IMR-90 (cell line): ENCODE results near the gene STAMBPL1. TPM values are rescaled to one million over a fixed set of nuclear protein-coding genes. Genes with fewer than 3 reads are reported as not detected.

Source experiments
- ATAC-seq: fragments of 200-7000 bp; cut with Tn5 transposase; 2 replicates; pipeline ENCODE4 v1.9.1; 2020; ENCODE audit warnings: low read depth, mild to moderate bottlenecking, moderate library complexity
- BruUV-seq: library from RNA; stranded (reverse); fragments of 400-500 nt; replicated peaks from 2 replicates; lab custom pipeline; 2021; lab: Mats Ljungman, UMichigan
- CTCF ChIA-PET: fragments of 300-600 bp; formaldehyde crosslinking; extraction: SDS; loops from one replicate; lab custom pipeline; 2021; ENCODE audit warnings: antibody characterized with exemption; lab: Yijun Ruan, JAX
- POLR2A ChIA-PET: fragments of 300-600 bp; sonication (Branson Sonifier 250); formaldehyde crosslinking; loops from one replicate; lab custom pipeline; 2022; ENCODE audit warnings: antibody characterized with exemption; ENCODE audit not compliant: unreplicated experiment; lab: Charles Lee
- DNase-seq: peaks from one replicate; pipeline ENCODE4 v3.0.0; 2013
- H2AFZ ChIP-seq: replicated peaks from 2 replicates; pipeline ENCODE3; 2013; ENCODE audit warnings: low read length, mild to moderate bottlenecking; ENCODE audit not compliant: poor library complexity
- H2AK5ac ChIP-seq: 2 replicates; pipeline ENCODE4 v1.6.1; 2013; ENCODE audit warnings: low read depth, low read length, inconsistent platforms
- H2AK9ac ChIP-seq: replicated peaks from 2 replicates; pipeline ENCODE3; 2013; ENCODE audit warnings: mild to moderate bottlenecking, low read depth, low read length, moderate library complexity; ENCODE audit not compliant: poor library complexity
- H2BK120ac ChIP-seq: 2 replicates; pipeline ENCODE4 v1.6.1; 2013; ENCODE audit warnings: low read depth, low read length, inconsistent platforms
- H2BK15ac ChIP-seq: 3 replicates; pipeline ENCODE4 v1.6.1; 2013; ENCODE audit warnings: low read depth, low read length, inconsistent platforms
- H2BK20ac ChIP-seq: 2 replicates; pipeline ENCODE4 v1.6.1; 2013; ENCODE audit warnings: low read depth, mild to moderate bottlenecking, inconsistent platforms, low read length, moderate library complexity
- H2BK5ac ChIP-seq: 2 replicates; pipeline ENCODE4 v1.6.1; 2013; ENCODE audit warnings: mild to moderate bottlenecking, low read depth, low read length, inconsistent platforms; ENCODE audit not compliant: poor library complexity, severe bottlenecking
- H3K14ac ChIP-seq: replicated peaks from 2 replicates; pipeline ENCODE4 v1.6.1; 2013; ENCODE audit warnings: low read depth, low read length, inconsistent platforms
- H3K18ac ChIP-seq: 2 replicates; pipeline ENCODE4 v1.6.1; 2013; ENCODE audit warnings: low read depth, low read length, control low read depth
- H3K23ac ChIP-seq: 2 replicates; pipeline ENCODE4 v1.6.1; 2013; ENCODE audit warnings: low read depth, low read length, inconsistent platforms
- H3K27ac ChIP-seq: 2 replicates; pipeline ENCODE4 v1.5.1; 2013; ENCODE audit warnings: mild to moderate bottlenecking, control low read depth, low read length; ENCODE audit not compliant: insufficient read depth
- H3K27me3 ChIP-seq: 2 replicates; pipeline ENCODE4 v1.6.1; 2013; ENCODE audit warnings: low read length; ENCODE audit not compliant: control insufficient read depth, insufficient read depth
- H3K36me3 ChIP-seq: 2 replicates; pipeline ENCODE4 v1.6.1; 2013; ENCODE audit warnings: low read length, mixed read lengths; ENCODE audit not compliant: control insufficient read depth, insufficient read depth
- H3K4ac ChIP-seq: 2 replicates; pipeline ENCODE4 v1.6.1; 2013; ENCODE audit warnings: low read depth, low read length, inconsistent platforms
- H3K4me1 ChIP-seq: 2 replicates; pipeline ENCODE4 v1.6.1; 2013; ENCODE audit warnings: low read length, mixed read lengths; ENCODE audit not compliant: control insufficient read depth, insufficient read depth
- H3K4me2 ChIP-seq: 2 replicates; pipeline ENCODE4 v1.6.1; 2013; ENCODE audit warnings: low read depth, mild to moderate bottlenecking, control low read depth, low read length, moderate library complexity
- H3K4me3 ChIP-seq: 2 replicates; pipeline ENCODE4 v1.5.1; 2013; ENCODE audit warnings: low read depth, mild to moderate bottlenecking, control low read depth, low read length, moderate library complexity; ENCODE audit not compliant: insufficient read depth
- H3K56ac ChIP-seq: 2 replicates; pipeline ENCODE4 v1.6.1; 2013; ENCODE audit warnings: low read length, inconsistent platforms; ENCODE audit not compliant: insufficient read depth; ENCODE audit errors: extremely low read depth
- H3K79me1 ChIP-seq, 2 experiments: 2 replicates each; pipeline ENCODE4 v1.6.1; 2013; ENCODE audit warnings: low read length in 2 of 2, inconsistent platforms in 1 of 2, low read depth in 1 of 2
- H3K9ac ChIP-seq: 2 replicates; pipeline ENCODE4 v1.6.1; 2013; ENCODE audit warnings: low read depth, low read length, control low read depth
- H3K9me1 ChIP-seq: 2 replicates; pipeline ENCODE4 v1.6.1; 2013; ENCODE audit warnings: low read length, inconsistent platforms; ENCODE audit not compliant: insufficient read depth
- H3K9me3 ChIP-seq: 2 replicates; pipeline ENCODE4 v1.6.1; 2013; ENCODE audit warnings: low read length; ENCODE audit not compliant: control insufficient read depth, insufficient read depth
- H4K20me1 ChIP-seq: 2 replicates; pipeline ENCODE4 v1.6.1; 2013; ENCODE audit warnings: low read length, inconsistent platforms; ENCODE audit not compliant: insufficient read depth
- H4K5ac ChIP-seq: 2 replicates; pipeline ENCODE4 v1.6.1; 2013; ENCODE audit warnings: mild to moderate bottlenecking, low read depth, low read length, control low read depth
- H4K8ac ChIP-seq, 2 experiments: 2 replicates each; pipeline ENCODE4 v1.6.1; 2013; ENCODE audit warnings: low read depth in 2 of 2, low read length in 2 of 2, control low read depth in 1 of 2, inconsistent platforms in 1 of 2
- H4K91ac ChIP-seq: 2 replicates; pipeline ENCODE4 v1.6.1; 2013; ENCODE audit warnings: low read depth, low read length, inconsistent platforms; ENCODE audit not compliant: insufficient read depth
- CEBPB ChIP-seq: IDR thresholded peaks from 2 replicates; pipeline ENCODE4 v1.6.1; 2012; ENCODE audit warnings: low read depth, low read length, improper control_type of control experiment
- MAFK ChIP-seq: IDR thresholded peaks from 2 replicates; pipeline ENCODE4 v1.6.1; 2012; ENCODE audit warnings: low read depth, low read length, improper control_type of control experiment
- MAZ ChIP-seq: IDR thresholded peaks from 2 replicates; pipeline ENCODE4 v1.6.1; 2012; ENCODE audit warnings: low read depth, mild to moderate bottlenecking, low read length, improper control_type of control experiment, moderate library complexity, borderline replicate concordance
- MXI1 ChIP-seq: IDR thresholded peaks from 2 replicates; pipeline ENCODE4 v1.6.1; 2012; ENCODE audit warnings: low read depth, mild to moderate bottlenecking, low read length, moderate library complexity, borderline replicate concordance
- RAD21 ChIP-seq: IDR thresholded peaks from 2 replicates; pipeline ENCODE4 v1.6.1; 2012; ENCODE audit warnings: low read length, improper control_type of control experiment
- RCOR1 ChIP-seq: IDR thresholded peaks from 2 replicates; pipeline ENCODE4 v1.6.1; 2012; ENCODE audit warnings: mild to moderate bottlenecking, low read length, improper control_type of control experiment; ENCODE audit not compliant: insufficient replicate concordance
- RFX5 ChIP-seq: IDR thresholded peaks from 2 replicates; pipeline ENCODE4 v1.8.0; 2012; ENCODE audit warnings: low read depth, mild to moderate bottlenecking, low read length, moderate library complexity
- SMC3 ChIP-seq: fragments of 150-350 bp; IDR thresholded peaks from 2 replicates; pipeline ENCODE4 v1.6.1; 2016; ENCODE audit warnings: low read depth, mild to moderate bottlenecking, antibody characterized with exemption, low read length, moderate library complexity
- WGBS, 2 experiments: methylation state at CpG; one replicate each; pipeline versions ENCODE4 v1.1.5 to v1.1.7; 2013; ENCODE audit warnings: missing lambda C conversion rate in 2 of 2; ENCODE audit not compliant: insufficient read length in 1 of 2; ENCODE audit errors: extremely low coverage in 2 of 2; 5-methylcytosine and 5-hydroxymethylcytosine counted together
- dilution Hi-C: fragments of 300-500 bp; cut with HindIII; formaldehyde crosslinking; loops from one replicate; pipeline ENCODE4 v1.14.3; 2018; ENCODE audit warnings: low sequenced_read_pairs; ENCODE audit not compliant: unreplicated experiment
- in situ Hi-C: fragments of 300-500 bp; cut with MboI; formaldehyde crosslinking; loops from 3 replicates; pipeline ENCODE4 v1.14.3; 2019; ENCODE audit warnings: low sequenced_read_pairs, inconsistent platforms, mixed read lengths
- intact Hi-C: fragments of 100-400 bp; cut with micrococcal nuclease; formaldehyde crosslinking; loops from 2 replicates; pipeline ENCODE4 v1.10.0; 2022
- polyA plus RNA-seq, 3 experiments: library from polyadenylated mRNA; depleted of rRNA; stranded (reverse); fragments of >200 nt; gene quantifications; 2 replicates each; pipeline ENCODE4 v1.2.3, GENCODE V29; 2012; ENCODE audit warnings: low replicate concordance in 1 of 3
- total RNA-seq: library from RNA; depleted of rRNA; stranded (reverse); fragments of >200 nt; gene quantifications from 2 replicates; pipeline ENCODE4 v1.2.3, GENCODE V29; 2012
- TF ChIP-seq, protein P1 (sequence below): fragments of 150-350 bp; IDR thresholded peaks from 2 replicates; pipeline ENCODE4 v1.6.1; 2016; ENCODE audit warnings: low read depth, mild to moderate bottlenecking, low read length, moderate library complexity, borderline replicate concordance
- TF ChIP-seq, protein P2 (sequence below): conservative IDR thresholded peaks from 2 replicates; pipeline ENCODE4 v1.5.1; 2012; ENCODE audit warnings: mild to moderate bottlenecking, low read depth, low read length, improper control_type of control experiment

STAMBPL1 gene
- total and polyA plus RNA-seq, 2 of the 4 experiments (the other 2 are of a cell fraction), result 26.8 to 28.1 TPM

- CTCF ChIA-PET, result interaction anchor here (0.6 to 1.4 kb wide), 3 partner anchors 14 to 29 kb away, joined by 3 to 5 read pairs (median 4); no protein-coding TSS in a partner anchor
- no peak overlapping the region for H4K91ac ChIP-seq
- H3K4me1 ChIP-seq, result no peaks in the 10 kb centered on the region
- no peak overlapping the region for H3K18ac ChIP-seq
- H2BK20ac ChIP-seq, result no peak overlapping the region
- H2BK15ac ChIP-seq, result no peak overlapping the region
- H2BK120ac ChIP-seq, result no peak overlapping the region
- H3K9me1 ChIP-seq, result no peaks in the 10 kb centered on the region
- no peaks in the 10 kb centered on the region for H3K79me1 ChIP-seq
- H2AK5ac ChIP-seq, result no peak overlapping the region
- no peak overlapping the region for H3K4me3 ChIP-seq
- ATAC-seq (peak; percentile 70; the same call in 1 of the 2 replicates), DNase-seq (no peak)
- TF ChIP-seq, protein P1, sequence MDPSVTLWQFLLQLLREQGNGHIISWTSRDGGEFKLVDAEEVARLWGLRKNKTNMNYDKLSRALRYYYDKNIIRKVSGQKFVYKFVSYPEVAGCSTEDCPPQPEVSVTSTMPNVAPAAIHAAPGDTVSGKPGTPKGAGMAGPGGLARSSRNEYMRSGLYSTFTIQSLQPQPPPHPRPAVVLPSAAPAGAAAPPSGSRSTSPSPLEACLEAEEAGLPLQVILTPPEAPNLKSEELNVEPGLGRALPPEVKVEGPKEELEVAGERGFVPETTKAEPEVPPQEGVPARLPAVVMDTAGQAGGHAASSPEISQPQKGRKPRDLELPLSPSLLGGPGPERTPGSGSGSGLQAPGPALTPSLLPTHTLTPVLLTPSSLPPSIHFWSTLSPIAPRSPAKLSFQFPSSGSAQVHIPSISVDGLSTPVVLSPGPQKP, result no peak
- TF ChIP-seq MAZ (no peak), RCOR1 (no peak), MAFK (no peak), SMC3 (peak; percentile 26; the same call in 1 of the 2 replicates), CEBPB (no peak), RFX5 (no peak), MXI1 (no peak), RAD21 (0 out of 2 replicates have a peak, but pooled peaks have one; percentile 15)
- TF ChIP-seq, protein P2, sequence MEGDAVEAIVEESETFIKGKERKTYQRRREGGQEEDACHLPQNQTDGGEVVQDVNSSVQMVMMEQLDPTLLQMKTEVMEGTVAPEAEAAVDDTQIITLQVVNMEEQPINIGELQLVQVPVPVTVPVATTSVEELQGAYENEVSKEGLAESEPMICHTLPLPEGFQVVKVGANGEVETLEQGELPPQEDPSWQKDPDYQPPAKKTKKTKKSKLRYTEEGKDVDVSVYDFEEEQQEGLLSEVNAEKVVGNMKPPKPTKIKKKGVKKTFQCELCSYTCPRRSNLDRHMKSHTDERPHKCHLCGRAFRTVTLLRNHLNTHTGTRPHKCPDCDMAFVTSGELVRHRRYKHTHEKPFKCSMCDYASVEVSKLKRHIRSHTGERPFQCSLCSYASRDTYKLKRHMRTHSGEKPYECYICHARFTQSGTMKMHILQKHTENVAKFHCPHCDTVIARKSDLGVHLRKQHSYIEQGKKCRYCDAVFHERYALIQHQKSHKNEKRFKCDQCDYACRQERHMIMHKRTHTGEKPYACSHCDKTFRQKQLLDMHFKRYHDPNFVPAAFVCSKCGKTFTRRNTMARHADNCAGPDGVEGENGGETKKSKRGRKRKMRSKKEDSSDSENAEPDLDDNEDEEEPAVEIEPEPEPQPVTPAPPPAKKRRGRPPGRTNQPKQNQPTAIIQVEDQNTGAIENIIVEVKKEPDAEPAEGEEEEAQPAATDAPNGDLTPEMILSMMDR, result peak; percentile 31
- no peak overlapping the region for H2AFZ ChIP-seq
- H4K5ac ChIP-seq, result no peak overlapping the region
- dilution Hi-C loops (no loop called here), in situ Hi-C loops (no loop called here), intact Hi-C loops (loop anchor here (1.0 kb wide), 1 partner anchor 30 kb away; no protein-coding TSS in a partner anchor)
- no peak overlapping the region for H3K14ac ChIP-seq
- peaks cover 7% of the 10 kb centered on the region for H3K27me3 ChIP-seq
- H3K36me3 ChIP-seq, result no peaks in the 10 kb centered on the region
- H3K4ac ChIP-seq, result no peak overlapping the region
- POLR2A ChIA-PET, result interaction anchor here (0.6 kb wide), 2 partner anchors 15 kb away, joined by 4 to 9 read pairs; partner anchors contain the start of gene STAMBPL1
- no TSS peak for BruUV-seq
- H2BK5ac ChIP-seq, result no peak overlapping the region
- no peak overlapping the region for H3K4me2 ChIP-seq
- no peak overlapping the region for H3K56ac ChIP-seq
- no peak overlapping the region for H3K9ac ChIP-seq
- no peaks in the 10 kb centered on the region for H4K20me1 ChIP-seq
- H3K9me3 ChIP-seq, result no peaks in the 10 kb centered on the region
- no CpG with 5 or more reads among the region's 4 CpGs for WGBS, 2 experiments
- no peak overlapping the region for H3K23ac ChIP-seq
- no peak overlapping the region for H4K8ac ChIP-seq
- H3K27ac ChIP-seq, result no peak overlapping the region
- no peak overlapping the region for H2AK9ac ChIP-seq
Observed at GRCh38 chr10:88865281-88865876, 14.7 kb upstream of the STAMBPL1 start.
